ENCODE measurements around the gene HTT-AS. TPM values are rescaled to one million over a fixed set of nuclear protein-coding genes. Genes with fewer than 3 reads are reported as not detected.

Gene HTT-AS
- total RNA-seq (2014; rRNA removed; shearing (Covaris generic)), result not detected in 2 replicates

DNA sequence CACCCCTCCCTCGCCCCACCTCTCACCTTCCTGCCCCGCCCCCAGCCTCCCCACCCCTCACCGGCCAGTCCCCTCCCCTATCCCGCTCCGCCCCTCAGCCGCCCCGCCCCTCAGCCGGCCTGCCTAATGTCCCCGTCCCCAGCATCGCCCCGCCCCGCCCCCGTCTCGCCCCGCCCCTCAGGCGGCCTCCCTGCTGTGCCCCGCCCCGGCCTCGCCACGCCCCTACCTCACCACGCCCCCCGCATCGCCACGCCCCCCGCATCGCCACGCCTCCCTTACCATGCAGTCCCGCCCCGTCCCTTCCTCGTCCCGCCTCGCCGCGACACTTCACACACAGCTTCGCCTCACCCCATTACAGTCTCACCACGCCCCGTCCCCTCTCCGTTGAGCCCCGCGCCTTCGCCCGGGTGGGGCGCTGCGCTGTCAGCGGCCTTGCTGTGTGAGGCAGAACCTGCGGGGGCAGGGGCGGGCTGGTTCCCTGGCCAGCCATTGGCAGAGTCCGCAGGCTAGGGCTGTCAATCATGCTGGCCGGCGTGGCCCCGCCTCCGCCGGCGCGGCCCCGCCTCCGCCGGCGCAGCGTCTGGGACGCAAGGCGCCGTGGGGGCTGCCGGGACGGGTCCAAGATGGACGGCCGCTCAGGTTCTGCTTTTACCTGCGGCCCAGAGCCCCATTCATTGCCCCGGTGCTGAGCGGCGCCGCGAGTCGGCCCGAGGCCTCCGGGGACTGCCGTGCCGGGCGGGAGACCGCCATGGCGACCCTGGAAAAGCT lies at the start of gene HTT-AS, which contains the start of gene HTT:
Gene HTT-AS (minus strand): TSS at position 461 of the 768 bp plus-strand sequence.
Gene HTT (plus strand): TSS at position 604 of the 768 bp plus-strand sequence. CDS start 145 bp downstream, at position 749.
- Histone ChIP-seq H3K27me3 (ENCODE audit: control insufficient read depth, insufficient read depth, low read length) (0 out of 2 replicates have a peak, but pooled peaks cover 2% of the 10 kb centered on the region), H3K36me3 (replicated peaks; ENCODE audit: control insufficient read depth, insufficient read depth, low read length) (no peaks in the 10 kb centered on the region), H3K4me3 (ENCODE audit: insufficient read depth, low read depth, low read length) (peak within 1 kb of the TSS; percentile 87)
- peak; percentile 99 for DNase-seq

DNA sequence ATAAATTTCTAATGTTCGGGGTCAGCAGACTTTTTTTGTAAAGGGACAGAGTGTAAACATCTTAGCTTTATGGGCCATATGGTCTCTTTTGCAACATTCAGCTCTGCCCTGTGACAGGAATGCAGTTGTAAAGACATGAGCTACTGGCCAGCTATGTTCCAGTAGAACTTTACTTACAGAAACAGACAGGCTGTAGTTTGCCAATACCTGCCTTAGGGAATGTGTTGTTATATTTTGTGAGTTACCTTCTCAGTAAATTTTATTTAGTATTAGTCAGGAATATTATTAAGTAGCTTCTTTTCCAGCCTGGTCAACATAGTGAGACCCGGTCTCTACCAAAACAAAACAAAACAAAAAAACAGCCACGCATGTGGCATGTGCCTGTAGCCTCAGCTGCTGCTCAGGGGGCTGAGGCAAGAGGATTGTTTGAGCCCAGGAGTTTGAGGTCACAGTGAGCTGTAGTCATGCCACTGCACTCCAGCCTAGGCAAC lies 48.9 kb upstream of the HTT-AS start:
- H3K4me3 ChIP-seq (ENCODE audit: insufficient read depth, low read depth, low read length), result no peak overlapping the region
- H3K36me3 ChIP-seq (replicated peaks; ENCODE audit: control insufficient read depth, insufficient read depth, low read length), result peaks cover 20% of the 10 kb centered on the region
- DNase-seq, result no peak

DNA sequence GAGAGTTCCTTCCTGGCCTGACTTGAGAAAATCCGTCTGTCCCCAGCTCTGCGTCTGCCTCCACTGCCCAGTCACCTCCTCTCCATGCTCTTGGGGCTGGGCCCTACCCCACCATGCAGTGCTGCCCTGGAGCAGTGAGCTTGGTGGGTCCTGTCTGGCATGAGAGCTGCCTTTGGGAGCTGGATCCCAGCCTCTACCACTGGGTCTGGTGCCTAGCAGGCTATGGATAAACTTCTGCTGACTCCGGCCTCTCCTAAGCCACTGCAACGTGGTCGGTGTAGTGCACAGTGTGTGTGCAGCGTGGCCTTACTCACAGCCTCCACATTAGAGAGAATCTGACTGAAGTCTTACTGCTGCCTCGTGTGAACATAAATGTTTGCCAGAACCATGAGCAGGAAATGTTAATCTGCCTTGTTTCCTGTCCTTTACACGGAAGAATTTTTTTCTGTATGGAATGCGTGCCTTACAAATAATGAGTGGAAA lies 47.8 kb upstream of the HTT-AS start:
- Histone ChIP-seq H3K36me3 (replicated peaks; ENCODE audit: control insufficient read depth, insufficient read depth, low read length) (peaks cover 19% of the 10 kb centered on the region), H3K27me3 (ENCODE audit: control insufficient read depth, insufficient read depth, low read length) (no peaks in the 10 kb centered on the region), H3K4me3 (ENCODE audit: insufficient read depth, low read depth, low read length) (no peak overlapping the region)
- DNase-seq, result no peak

More for the DNA sequence above, 48.9 kb upstream of the HTT-AS start:
- H3K27me3 ChIP-seq (ENCODE audit: control insufficient read depth, insufficient read depth, low read length), result no peaks in the 10 kb centered on the region

DNA sequence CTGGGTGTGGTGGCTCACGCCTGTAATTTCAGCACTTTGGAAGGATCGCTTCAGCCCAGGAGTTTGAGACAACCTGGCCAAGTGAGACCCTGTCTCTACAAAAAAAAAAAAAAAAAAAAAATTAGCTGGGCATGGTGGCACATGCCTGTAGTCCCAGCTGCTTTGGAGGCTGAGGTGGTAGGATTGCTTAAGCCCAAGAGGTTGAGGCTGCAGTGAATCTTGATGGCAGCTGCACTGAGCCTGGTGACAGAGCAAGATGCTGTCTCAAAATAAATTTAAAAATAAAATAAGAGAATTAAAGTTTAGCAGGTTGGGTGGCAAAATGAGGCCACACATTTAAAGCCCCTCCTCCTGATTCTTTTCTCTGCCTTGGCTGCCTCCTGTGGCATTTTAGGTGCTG lies 47.3 kb upstream of the HTT-AS start:
- H3K27me3 ChIP-seq (ENCODE audit: control insufficient read depth, insufficient read depth, low read length), result no peaks in the 10 kb centered on the region
- H3K36me3 ChIP-seq (replicated peaks; ENCODE audit: control insufficient read depth, insufficient read depth, low read length), result peaks cover 17% of the 10 kb centered on the region
- H3K4me3 ChIP-seq (ENCODE audit: insufficient read depth, low read depth, low read length), result no peak overlapping the region
- no peak for DNase-seq

DNA sequence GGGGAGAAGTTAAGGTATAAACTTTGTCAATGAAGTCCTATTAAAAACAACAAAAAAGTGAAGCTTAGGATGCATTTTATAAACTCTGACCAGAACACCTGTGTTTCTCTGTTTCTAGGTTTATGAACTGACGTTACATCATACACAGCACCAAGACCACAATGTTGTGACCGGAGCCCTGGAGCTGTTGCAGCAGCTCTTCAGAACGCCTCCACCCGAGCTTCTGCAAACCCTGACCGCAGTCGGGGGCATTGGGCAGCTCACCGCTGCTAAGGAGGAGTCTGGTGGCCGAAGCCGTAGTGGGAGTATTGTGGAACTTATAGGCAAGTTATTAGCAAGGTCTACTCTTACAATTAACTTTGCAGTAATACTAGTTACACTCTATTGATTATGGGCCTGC lies 46.8 kb upstream of the HTT-AS start:
- Histone ChIP-seq H3K27me3 (ENCODE audit: control insufficient read depth, insufficient read depth, low read length) (no peaks in the 10 kb centered on the region), H3K4me3 (ENCODE audit: insufficient read depth, low read depth, low read length) (no peak overlapping the region), H3K36me3 (replicated peaks; ENCODE audit: control insufficient read depth, insufficient read depth, low read length) (peaks cover 19% of the 10 kb centered on the region)
- no peak for DNase-seq

DNA sequence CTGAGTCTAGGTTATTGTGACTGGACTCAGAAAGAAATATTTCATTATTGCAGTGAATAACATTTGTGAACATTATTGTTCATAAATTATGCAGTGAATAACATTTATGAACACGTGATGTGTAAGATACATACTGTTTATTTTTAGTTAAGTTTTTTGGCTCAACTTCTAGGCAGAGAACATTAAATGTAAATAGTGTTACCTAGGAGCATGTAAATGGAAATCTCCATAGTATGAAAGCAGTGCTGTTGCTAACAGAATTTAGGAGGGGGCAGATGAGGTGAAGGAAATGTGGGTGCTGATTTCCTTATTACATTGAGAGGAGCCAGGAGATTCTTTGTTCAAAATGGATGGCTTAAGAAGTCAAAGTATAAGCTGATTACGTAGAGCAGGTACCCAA lies 45.1 kb upstream of the HTT-AS start:
- Histone ChIP-seq H3K36me3 (replicated peaks; ENCODE audit: control insufficient read depth, insufficient read depth, low read length) (peaks cover 29% of the 10 kb centered on the region), H3K27me3 (ENCODE audit: control insufficient read depth, insufficient read depth, low read length) (no peaks in the 10 kb centered on the region), H3K4me3 (ENCODE audit: insufficient read depth, low read depth, low read length) (no peak overlapping the region)
- no peak for DNase-seq

DNA sequence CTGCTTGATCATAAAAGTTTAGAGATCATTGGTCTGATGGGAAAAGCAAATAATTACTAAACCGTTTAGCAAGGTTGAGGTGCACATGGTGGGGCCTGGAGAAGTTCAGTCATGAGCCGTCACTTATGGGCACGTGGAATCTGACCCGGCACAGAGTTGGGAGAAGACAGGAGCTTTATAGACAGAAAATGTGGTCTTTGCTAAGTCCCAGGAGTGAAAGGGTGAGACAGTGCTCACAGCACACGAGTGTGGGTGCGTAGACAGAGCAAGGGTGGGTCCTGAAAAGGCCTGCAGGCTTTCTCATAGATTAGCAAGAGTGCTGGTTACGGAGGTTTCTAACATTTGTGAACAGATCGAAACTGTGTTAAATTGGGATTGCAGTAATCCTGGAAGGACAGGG lies 44.0 kb upstream of the HTT-AS start:
- H3K4me3 ChIP-seq (ENCODE audit: insufficient read depth, low read depth, low read length), result no peak overlapping the region
- DNase-seq, result no peak
- H3K27me3 ChIP-seq (ENCODE audit: control insufficient read depth, insufficient read depth, low read length), result no peaks in the 10 kb centered on the region
- peaks cover 29% of the 10 kb centered on the region for H3K36me3 ChIP-seq (replicated peaks; ENCODE audit: control insufficient read depth, insufficient read depth, low read length)

DNA sequence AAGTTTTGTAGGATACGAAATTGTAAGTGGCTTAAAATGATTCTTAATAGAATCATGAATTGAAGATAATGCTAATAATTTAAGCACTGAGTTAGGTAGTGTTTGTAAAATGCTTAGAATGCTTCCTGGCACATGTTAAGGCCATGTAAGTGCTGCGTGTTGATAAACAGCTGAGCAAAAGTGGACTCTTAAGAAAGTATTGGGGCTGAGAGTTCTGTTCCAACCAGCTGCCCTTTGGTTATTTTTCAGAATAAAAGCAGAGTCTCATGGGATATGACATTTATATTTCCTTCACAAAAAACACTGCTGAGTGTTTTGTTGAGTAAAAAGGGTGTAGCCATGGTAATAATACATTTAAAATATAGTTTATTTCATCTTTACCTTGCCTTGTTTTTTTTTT lies 42.6 kb upstream of the HTT-AS start:
- H3K4me3 ChIP-seq (ENCODE audit: insufficient read depth, low read depth, low read length), result no peak overlapping the region
- no peak for DNase-seq
- peaks cover 29% of the 10 kb centered on the region for H3K36me3 ChIP-seq (replicated peaks; ENCODE audit: control insufficient read depth, insufficient read depth, low read length)
- H3K27me3 ChIP-seq (ENCODE audit: control insufficient read depth, insufficient read depth, low read length), result no peaks in the 10 kb centered on the region

DNA sequence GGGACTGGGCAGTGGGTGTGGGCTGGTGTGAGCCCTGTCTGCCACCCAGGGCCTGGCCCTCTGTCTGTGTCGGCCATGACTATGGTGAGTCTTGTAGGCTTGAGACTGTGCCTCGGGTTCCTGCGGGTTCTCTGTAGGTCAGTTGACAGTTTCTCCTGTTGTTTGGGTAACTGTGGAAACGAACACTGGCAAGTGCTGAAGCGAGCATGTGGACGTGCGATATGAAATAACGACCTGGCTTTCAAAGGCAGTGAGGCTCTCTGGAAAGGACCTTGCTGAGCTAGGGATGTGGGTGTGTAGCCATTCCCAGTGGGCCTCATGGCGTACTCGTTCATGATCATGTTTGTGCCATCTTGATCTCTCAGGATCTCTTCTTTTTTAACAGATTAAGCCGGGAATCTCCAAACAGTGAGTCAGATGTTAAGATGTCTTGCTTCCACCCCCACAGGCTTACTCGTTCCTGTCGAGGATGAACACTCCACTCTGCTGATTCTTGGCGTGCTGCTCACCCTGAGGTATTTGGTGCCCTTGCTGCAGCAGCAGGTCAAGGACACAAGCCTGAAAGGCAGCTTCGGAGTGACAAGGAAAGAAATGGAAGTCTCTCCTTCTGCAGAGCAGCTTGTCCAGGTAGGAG lies 41.4 kb upstream of the HTT-AS start:
- Histone ChIP-seq H3K27me3 (ENCODE audit: control insufficient read depth, insufficient read depth, low read length) (no peaks in the 10 kb centered on the region), H3K4me3 (ENCODE audit: insufficient read depth, low read depth, low read length) (no peak overlapping the region), H3K36me3 (replicated peaks; ENCODE audit: control insufficient read depth, insufficient read depth, low read length) (peaks cover 27% of the 10 kb centered on the region)
- no peak for DNase-seq

DNA sequence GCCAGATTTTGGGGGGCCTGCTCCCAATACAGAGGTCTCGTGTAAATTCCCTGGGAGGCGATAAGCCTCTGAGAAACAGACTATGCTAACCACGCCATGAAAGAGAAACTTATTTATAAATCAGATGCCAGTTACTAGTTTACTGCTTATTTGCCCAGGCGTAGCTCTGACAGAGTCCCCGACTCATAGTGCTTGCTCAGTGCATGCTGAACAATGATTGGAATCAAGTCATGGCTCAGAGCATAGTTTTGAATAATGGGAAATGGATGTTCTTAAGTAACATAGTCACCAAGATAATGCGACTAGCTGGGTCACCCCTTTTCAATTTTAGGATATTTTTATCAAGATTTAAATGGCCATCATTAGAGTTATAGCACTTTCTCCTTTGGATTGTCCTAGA lies 40.0 kb upstream of the HTT-AS start:
- no peak for DNase-seq
- Histone ChIP-seq H3K27me3 (ENCODE audit: control insufficient read depth, insufficient read depth, low read length) (no peaks in the 10 kb centered on the region), H3K4me3 (ENCODE audit: insufficient read depth, low read depth, low read length) (no peak overlapping the region), H3K36me3 (replicated peaks; ENCODE audit: control insufficient read depth, insufficient read depth, low read length) (peaks cover 23% of the 10 kb centered on the region)

DNA sequence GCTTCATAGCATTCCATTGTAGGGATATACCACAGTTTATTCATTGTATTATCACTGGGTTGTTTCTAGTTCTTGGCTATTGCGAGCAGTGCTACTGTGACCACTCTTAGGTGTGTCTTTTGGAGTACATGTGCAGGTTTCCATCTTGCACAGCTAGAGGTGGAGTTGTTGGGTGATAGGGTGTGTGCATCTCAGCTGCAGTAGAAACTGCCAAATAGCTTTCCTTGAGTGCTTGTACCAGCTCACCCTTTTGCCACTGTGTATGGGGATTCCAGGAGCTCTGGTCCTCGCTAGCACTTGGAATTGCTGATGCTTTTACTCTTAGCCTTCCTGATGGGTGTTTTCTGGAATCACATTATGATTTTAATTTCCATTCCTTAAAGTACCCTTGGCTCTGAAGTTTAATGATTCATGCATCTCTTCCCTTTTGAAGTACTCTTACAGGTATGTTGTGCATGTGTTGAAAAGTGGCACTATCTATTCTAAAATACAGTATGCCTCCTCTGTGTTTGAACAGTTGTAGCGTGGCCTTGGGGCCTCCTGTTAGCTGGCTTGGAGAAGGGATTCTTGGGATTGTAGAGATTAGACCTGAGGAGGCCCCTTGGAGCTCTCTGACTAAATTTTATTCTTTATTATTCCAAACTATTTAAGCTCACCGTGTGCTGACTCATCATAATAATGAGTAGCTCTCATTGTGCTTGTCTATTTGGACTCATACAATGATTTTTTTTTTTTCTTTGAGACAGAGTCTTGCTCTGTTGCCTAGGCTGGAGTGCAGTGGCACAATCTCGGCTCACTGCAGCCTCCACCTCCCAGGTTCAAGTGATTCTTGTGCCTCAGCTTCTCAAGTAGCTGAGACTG lies 38.5 kb upstream of the HTT-AS start:
- DNase-seq, result no peak
- no peaks in the 10 kb centered on the region for H3K27me3 ChIP-seq (ENCODE audit: control insufficient read depth, insufficient read depth, low read length)
- H3K4me3 ChIP-seq (ENCODE audit: insufficient read depth, low read depth, low read length), result no peak overlapping the region
- peaks cover 23% of the 10 kb centered on the region for H3K36me3 ChIP-seq (replicated peaks; ENCODE audit: control insufficient read depth, insufficient read depth, low read length)

DNA sequence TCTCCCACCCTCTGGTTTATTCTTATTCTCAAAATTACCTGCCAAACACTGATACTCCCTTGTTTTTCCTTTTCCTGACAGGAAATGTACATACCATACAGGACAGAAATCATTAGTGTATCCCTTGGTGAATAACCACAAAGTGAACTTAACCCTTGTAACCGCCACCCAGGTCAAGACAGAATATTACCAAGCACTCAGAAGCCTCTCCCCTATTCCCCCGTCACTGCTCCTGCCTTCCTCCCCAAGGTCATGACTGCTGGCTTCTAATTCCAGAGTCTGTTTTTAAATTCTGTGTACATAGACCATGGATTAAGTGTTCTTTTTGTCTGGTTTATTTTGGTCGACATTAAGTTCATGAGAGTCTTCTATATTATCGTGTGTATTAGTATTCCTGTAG lies 37.9 kb upstream of the HTT-AS start:
- peaks cover 29% of the 10 kb centered on the region for H3K36me3 ChIP-seq (replicated peaks; ENCODE audit: control insufficient read depth, insufficient read depth, low read length)
- H3K4me3 ChIP-seq (ENCODE audit: insufficient read depth, low read depth, low read length), result no peak overlapping the region

DNA sequence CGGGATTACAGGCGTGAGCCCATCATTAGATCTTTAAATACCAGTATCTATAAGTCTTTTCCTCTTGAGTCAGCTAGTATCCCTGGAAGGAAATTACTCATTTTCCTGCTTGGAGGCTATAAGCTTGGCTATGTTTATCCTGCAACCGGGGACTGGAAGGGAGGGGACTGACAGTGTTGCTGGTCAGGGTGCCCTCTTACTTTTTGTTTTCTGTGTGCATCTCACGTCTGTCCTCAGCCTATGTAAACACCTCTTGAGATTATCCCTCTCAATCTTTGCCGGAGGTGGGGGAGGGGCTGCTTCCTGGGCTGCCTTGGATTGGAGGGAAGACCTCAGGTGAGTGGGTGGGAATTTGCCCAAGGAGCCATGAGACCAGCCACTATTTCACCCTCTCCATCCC lies 37.1 kb upstream of the HTT-AS start:
- peak; percentile 51 for DNase-seq
- Histone ChIP-seq H3K27me3 (ENCODE audit: control insufficient read depth, insufficient read depth, low read length) (no peaks in the 10 kb centered on the region), H3K4me3 (ENCODE audit: insufficient read depth, low read depth, low read length) (no peak overlapping the region), H3K36me3 (replicated peaks; ENCODE audit: control insufficient read depth, insufficient read depth, low read length) (peaks cover 31% of the 10 kb centered on the region)

More for the DNA sequence above, 37.9 kb upstream of the HTT-AS start:
- DNase-seq, result no peak
- no peaks in the 10 kb centered on the region for H3K27me3 ChIP-seq (ENCODE audit: control insufficient read depth, insufficient read depth, low read length)

DNA sequence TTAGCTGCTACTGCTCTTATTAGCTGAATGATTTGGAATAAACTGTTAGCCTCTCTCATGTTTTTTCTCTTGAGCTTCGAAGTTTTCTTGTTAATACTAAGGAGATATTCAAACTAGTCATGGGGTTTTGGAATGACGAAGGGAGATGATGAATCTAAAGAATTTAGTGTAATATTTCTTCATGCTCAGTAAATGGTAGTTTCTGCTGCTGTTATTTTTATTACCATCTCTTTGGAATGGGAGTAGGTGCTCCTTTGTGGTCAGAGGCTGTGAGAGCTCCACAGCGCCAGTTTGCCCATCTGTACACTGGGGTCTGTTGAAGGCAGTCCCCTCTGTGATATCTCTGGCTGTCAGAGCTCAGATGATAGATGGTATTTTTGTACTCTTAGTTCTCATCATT lies 33.9 kb upstream of the HTT-AS start:
- peaks cover 17% of the 10 kb centered on the region for H3K36me3 ChIP-seq (replicated peaks; ENCODE audit: control insufficient read depth, insufficient read depth, low read length)

More for the DNA sequence above, 33.9 kb upstream of the HTT-AS start:
- H3K27me3 ChIP-seq (ENCODE audit: control insufficient read depth, insufficient read depth, low read length), result no peaks in the 10 kb centered on the region
- DNase-seq, result no peak
- H3K4me3 ChIP-seq (ENCODE audit: insufficient read depth, low read depth, low read length), result no peak overlapping the region
